Skin epidermis (tissue), 12 donors: ENCODE data around the gene CDR2.
"Not testable (repeated sequence)": the region's sequence is repeated elsewhere in the genome, so short reads cannot be mapped to it uniquely, and the experiment has no call there.

ENCODE experiments used
- H3K27ac ChIP-seq, 21 experiments: fragments of 200-600 bp; sonication (generic) in 11 of 21; one replicate each; pipeline ENCODE4 v1.5.0; 2020; ENCODE audit warnings: mild to moderate bottlenecking in 3 of 21, inconsistent platforms in 2 of 21, moderate library complexity in 2 of 21
- H3K4me3 ChIP-seq, 7 experiments: fragments of 200-600 bp; sonication (generic) in 2 of 7; one replicate each; pipeline ENCODE4 v1.5.0; 2020; ENCODE audit warnings: inconsistent platforms in 2 of 7, mild to moderate bottlenecking in 2 of 7, moderate library complexity in 1 of 7

Gene CDR2

GRCh38 chr16:22355487-22355908, 18.9 kb downstream of the CDR2 start:
- Histone ChIP-seq H3K27ac (peak overlapping the region in 1 of 21 experiments; percentile 77), H3K4me3 (no peak overlapping the region)

- no peak overlapping the region for H3K4me3 ChIP-seq
- peak overlapping the region in 5 of 21 experiments; percentile 12 to 58 (median 40) for H3K27ac ChIP-seq
Observed at GRCh38 chr16:22353933-22354541, 20.4 kb downstream of the CDR2 start.

GRCh38 chr16:22353191-22353919, 21.1 kb downstream of the CDR2 start:
- Histone ChIP-seq H3K4me3 (no peak overlapping the region), H3K27ac (peak overlapping the region in 9 of 21 experiments; percentile 12 to 71 (median 40))

- H3K27ac ChIP-seq: peak overlapping the region in 5 of 21 experiments; percentile 12 to 71 (median 55)
- H3K4me3 ChIP-seq: no peak overlapping the region
Observed at GRCh38 chr16:22352723-22353122, 21.7 kb downstream of the CDR2 start.

- Histone ChIP-seq H3K27ac (no peak overlapping the region), H3K4me3 (no peak overlapping the region)
Observed at GRCh38 chr16:22352140-22352539, 22.3 kb downstream of the CDR2 start.

- not testable (repeated sequence) for H3K4me3 ChIP-seq, H3K27ac ChIP-seq
Observed at GRCh38 chr16:22351017-22351416, 23.4 kb downstream of the CDR2 start.

GRCh38 chr16:22348291-22348690, 26.1 kb downstream of the CDR2 start:
- no peak overlapping the region for H3K27ac ChIP-seq

GRCh38 chr16:22347100-22347820, 27.2 kb downstream of the CDR2 start:
- no peak overlapping the region for H3K4me3 ChIP-seq

More at GRCh38 chr16:22348291-22348690, 26.1 kb downstream of the CDR2 start:
- no peak overlapping the region for H3K4me3 ChIP-seq

GRCh38 chr16:22346483-22346882, 27.9 kb downstream of the CDR2 start:
- H3K27ac ChIP-seq: peak overlapping the region in 3 of 21 experiments; percentile 0 to 16 (median 10)
- no peak overlapping the region for H3K4me3 ChIP-seq

More at GRCh38 chr16:22347100-22347820, 27.2 kb downstream of the CDR2 start:
- peak overlapping the region in 3 of 21 experiments; percentile 4 to 23 (median 10) for H3K27ac ChIP-seq

GRCh38 chr16:22342082-22342481, 32.3 kb downstream of the CDR2 start:
- no peak overlapping the region for H3K27ac ChIP-seq
- H3K4me3 ChIP-seq: no peak overlapping the region

- Histone ChIP-seq H3K27ac (no peak overlapping the region), H3K4me3 (no peak overlapping the region)
Observed at GRCh38 chr16:22340945-22341344, 33.5 kb downstream of the CDR2 start.

GRCh38 chr16:22337849-22338635, 36.4 kb downstream of the CDR2 start:
- H3K27ac ChIP-seq: no peak overlapping the region
- no peak overlapping the region for H3K4me3 ChIP-seq

GRCh38 chr16:22337045-22337444, 37.4 kb downstream of the CDR2 start:
- Histone ChIP-seq H3K27ac (no peak overlapping the region), H3K4me3 (no peak overlapping the region)

- no peak overlapping the region for H3K4me3 ChIP-seq
Observed at GRCh38 chr16:22336581-22336980, 37.8 kb downstream of the CDR2 start.

GRCh38 chr16:22335668-22336246, 38.7 kb downstream of the CDR2 start:
- H3K27ac ChIP-seq: no peak overlapping the region
- H3K4me3 ChIP-seq: no peak overlapping the region

More at GRCh38 chr16:22336581-22336980, 37.8 kb downstream of the CDR2 start:
- H3K27ac ChIP-seq: no peak overlapping the region

- Histone ChIP-seq H3K27ac (peak overlapping the region in 1 of 21 experiments; percentile 22), H3K4me3 (no peak overlapping the region)
Observed at GRCh38 chr16:22333457-22333994, 40.9 kb downstream of the CDR2 start.

GRCh38 chr16:22330326-22330725, 44.1 kb downstream of the CDR2 start:
- Histone ChIP-seq H3K27ac (no peak overlapping the region), H3K4me3 (no peak overlapping the region)

- Histone ChIP-seq H3K27ac (no peak overlapping the region), H3K4me3 (no peak overlapping the region)
Observed at GRCh38 chr16:22329199-22329695, 45.2 kb downstream of the CDR2 start.
